GM23248 (cell line): Measurements from ENCODE around the gene CD300H. TPM values are rescaled to one million over a fixed set of nuclear protein-coding genes. Genes with fewer than 3 reads are reported as not detected.

Experiments used
- DNase-seq: peaks from one replicate; pipeline ENCODE4 v3.0.0-alpha.2; 2015
- H2AFZ ChIP-seq: fragments of 200-600 bp; sonication (generic); 2 replicates; pipeline ENCODE4 v1.6.1; 2016; ENCODE audit warnings: antibody characterized with exemption
- H3F3A ChIP-seq: fragments of 200-600 bp; sonication (generic); 2 replicates; pipeline ENCODE4 v1.6.1; 2016; ENCODE audit warnings: mild to moderate bottlenecking, antibody characterized with exemption, mixed run types; ENCODE audit not compliant: insufficient read depth
- H3K27ac ChIP-seq: fragments of 200-600 bp; sonication (generic); 2 replicates; pipeline ENCODE4 v1.5.1; 2016; ENCODE audit warnings: mild to moderate bottlenecking
- H3K27me3 ChIP-seq: fragments of 200-600 bp; sonication (generic); replicated peaks from 2 replicates; pipeline ENCODE4 v1.6.1; 2016; ENCODE audit warnings: mild to moderate bottlenecking; ENCODE audit not compliant: insufficient read depth
- H3K36me3 ChIP-seq: fragments of 200-600 bp; sonication (generic); 2 replicates; pipeline ENCODE4 v1.6.1; 2016; ENCODE audit warnings: low read depth, mild to moderate bottlenecking
- H3K4me1 ChIP-seq: fragments of 200-600 bp; sonication (generic); 2 replicates; pipeline ENCODE4 v1.6.1; 2016; ENCODE audit warnings: mild to moderate bottlenecking; ENCODE audit not compliant: insufficient read depth
- H3K4me2 ChIP-seq: fragments of 200-600 bp; sonication (generic); one replicate; pipeline ENCODE4 v1.6.1; 2016; ENCODE audit warnings: mild to moderate bottlenecking; ENCODE audit not compliant: unreplicated experiment
- H3K4me3 ChIP-seq: fragments of 200-600 bp; sonication (generic); 2 replicates; pipeline ENCODE4 v1.5.1; 2016; ENCODE audit warnings: mild to moderate bottlenecking
- H3K79me2 ChIP-seq: fragments of 200-600 bp; sonication (generic); 2 replicates; pipeline ENCODE4 v1.6.1; 2016; ENCODE audit warnings: mild to moderate bottlenecking; ENCODE audit not compliant: insufficient read depth
- H3K9ac ChIP-seq: fragments of 200-600 bp; sonication (generic); 2 replicates; pipeline ENCODE4 v1.6.1; 2016; ENCODE audit warnings: mild to moderate bottlenecking
- H3K9me2 ChIP-seq: fragments of 200-600 bp; sonication (generic); 2 replicates; pipeline ENCODE4 v1.6.1; 2016; ENCODE audit warnings: mixed run types, mild to moderate bottlenecking, moderate library complexity; ENCODE audit not compliant: insufficient read depth
- H3K9me3 ChIP-seq: fragments of 200-600 bp; sonication (generic); one replicate; pipeline ENCODE4 v1.6.1; 2017; ENCODE audit warnings: low read depth
- H4K20me1 ChIP-seq: fragments of 200-600 bp; sonication (generic); 2 replicates; pipeline ENCODE4 v1.6.0; 2016; ENCODE audit not compliant: insufficient read depth
- EZH2 ChIP-seq: fragments of 200-600 bp; sonication (generic); IDR thresholded peaks from 2 replicates; pipeline ENCODE4 v1.6.1; 2018; ENCODE audit warnings: antibody characterized with exemption, mild to moderate bottlenecking; ENCODE audit not compliant: insufficient read depth, poor library complexity, severe bottlenecking
- EZH2phosphoT487 ChIP-seq: fragments of 200-600 bp; sonication (generic); IDR thresholded peaks from 2 replicates; pipeline ENCODE4 v1.6.1; 2018; ENCODE audit warnings: antibody characterized with exemption, moderate library complexity, mild to moderate bottlenecking, low read depth; ENCODE audit not compliant: insufficient read depth
- WGBS, 2 experiments: methylation state at CpG; one replicate each; pipeline ENCODE4 v1.1.6; 2015 to 2017; ENCODE audit warnings: low lambda C conversion rate in 2 of 2, low coverage in 1 of 2; ENCODE audit errors: missing lambda C conversion rate in 2 of 2; 5-methylcytosine and 5-hydroxymethylcytosine counted together
- in situ Hi-C: fragments of 300-500 bp; cut with MboI; formaldehyde crosslinking; loops from 2 replicates; pipeline ENCODE4 v1.15.0; 2020
- polyA plus RNA-seq: library from polyadenylated mRNA; unstranded; fragments of >200 nt; fragmentation: Nextera tagmentation; extraction: Ambion mirVana; gene quantifications from 2 replicates; pipeline ENCODE4 v1.2.1, GENCODE V29; 2016
- total RNA-seq: library from RNA; depleted of rRNA; stranded (reverse); fragments of >200 nt; shearing (Covaris generic); gene quantifications from 2 replicates; pipeline ENCODE4 v1.2.3, GENCODE V29; 2014; rRNA removed

CD300H gene
- total and polyA plus RNA-seq, 2 experiments from 2014 or later = not detected

- Histone ChIP-seq H3K27ac (peak overlapping the region; percentile 98), H3K9ac (peak overlapping the region; percentile 82)
Measured at GRCh38 chr17:74512036-74512435, 55.3 kb downstream of the CD300H start.

More at GRCh38 chr17:74512036-74512435, 55.3 kb downstream of the CD300H start:
- in situ Hi-C loops = no loop called here
- H3K9me2 ChIP-seq = no peaks in the 10 kb centered on the region
- 33 to 39% methylated on average over 2 of the region's 2 CpGs for WGBS, 2 experiments
- H3K4me1 ChIP-seq = peaks cover 18% of the 10 kb centered on the region
- H2AFZ ChIP-seq = peak overlapping the region; percentile 15; the same call in 1 of the 2 replicates
- no peak for TF ChIP-seq EZH2
- TF ChIP-seq EZH2phosphoT487 = no peak
- peak overlapping the region; percentile 80 for H3K4me2 ChIP-seq
- H3K4me3 ChIP-seq = no peak overlapping the region
- H3K79me2 ChIP-seq = no peaks in the 10 kb centered on the region
- DNase-seq = peak; percentile 94
- H3K9me3 ChIP-seq = no peaks in the 10 kb centered on the region
- no peaks in the 10 kb centered on the region for H3K36me3 ChIP-seq
- no peaks in the 10 kb centered on the region for H4K20me1 ChIP-seq
- no peaks in the 10 kb centered on the region for H3K27me3 ChIP-seq
- peaks cover 36% of the 10 kb centered on the region for H3F3A ChIP-seq

Other genes with a start within 250 kb of the CD300H start
- gene KIF19, start 241.3 kb downstream of the CD300H start, total RNA-seq = not detected in 2 replicates
- gene KIF19, start 241.3 kb downstream of the CD300H start, polyA plus RNA-seq = not detected in 2 replicates
- gene BTBD17, start 205.6 kb downstream of the CD300H start, total RNA-seq = not detected in 2 replicates
- gene BTBD17, start 205.6 kb downstream of the CD300H start, polyA plus RNA-seq = 0.10 TPM in 1 of 2 replicates, not detected in the other
- gene GPR142, start 200.0 kb downstream of the CD300H start, total RNA-seq = not detected in 2 replicates
- gene GPR142, start 200.0 kb downstream of the CD300H start, polyA plus RNA-seq = not detected in 2 replicates
- gene GPRC5C, start 135.4 kb downstream of the CD300H start, total RNA-seq = 0.25 and 2.7 TPM in 2 replicates
- 0.95 and 1.6 TPM in 2 replicates for gene GPRC5C, start 135.4 kb downstream of the CD300H start, polyA plus RNA-seq
- gene CD300A, start 100.9 kb downstream of the CD300H start, total RNA-seq = not detected in 2 replicates
- gene CD300A, start 100.9 kb downstream of the CD300H start, polyA plus RNA-seq = not detected in 2 replicates
- not detected in 2 replicates for gene CD300LB, start 36.0 kb downstream of the CD300H start, total RNA-seq
- not detected in 2 replicates for gene CD300LB, start 36.0 kb downstream of the CD300H start, polyA plus RNA-seq
- gene CD300C, start 21.4 kb downstream of the CD300H start, total RNA-seq = 0.76 and 1.0 TPM in 2 replicates
- 1.4 TPM in 2 replicates for gene CD300C, start 21.4 kb downstream of the CD300H start, polyA plus RNA-seq
- gene CD300LD, start 24.8 kb upstream of the CD300H start, total RNA-seq = not detected in 2 replicates
- gene CD300LD, start 24.8 kb upstream of the CD300H start, polyA plus RNA-seq = not detected in 2 replicates
- gene CD300E, start 56.2 kb upstream of the CD300H start, total RNA-seq = not detected in 2 replicates
- not detected in 2 replicates for gene CD300E, start 56.2 kb upstream of the CD300H start, polyA plus RNA-seq
- not detected in 2 replicates for gene CD300LF, start 145.4 kb upstream of the CD300H start, total RNA-seq
- not detected in 2 replicates for gene CD300LF, start 145.4 kb upstream of the CD300H start, polyA plus RNA-seq
- 0.11 TPM in 1 of 2 replicates, not detected in the other for gene RAB37, start 169.7 kb upstream of the CD300H start, total RNA-seq
- not detected in 2 replicates for gene RAB37, start 169.7 kb upstream of the CD300H start, polyA plus RNA-seq
- 6.6 and 8.0 TPM in 2 replicates for gene NHERF1, start 181.1 kb upstream of the CD300H start, total RNA-seq
- 9.1 and 9.4 TPM in 2 replicates for gene NHERF1, start 181.1 kb upstream of the CD300H start, polyA plus RNA-seq
- gene NAT9, start 208.8 kb upstream of the CD300H start, total RNA-seq = 23.6 and 26.4 TPM in 2 replicates
- 31.0 and 34.6 TPM in 2 replicates for gene NAT9, start 208.8 kb upstream of the CD300H start, polyA plus RNA-seq